ENCODE data around the gene CGB3.
"Not testable (repeated sequence)": the region's sequence is repeated elsewhere in the genome, so short reads cannot be mapped to it uniquely, and the experiment has no call there.

Gene CGB3

DNA sequence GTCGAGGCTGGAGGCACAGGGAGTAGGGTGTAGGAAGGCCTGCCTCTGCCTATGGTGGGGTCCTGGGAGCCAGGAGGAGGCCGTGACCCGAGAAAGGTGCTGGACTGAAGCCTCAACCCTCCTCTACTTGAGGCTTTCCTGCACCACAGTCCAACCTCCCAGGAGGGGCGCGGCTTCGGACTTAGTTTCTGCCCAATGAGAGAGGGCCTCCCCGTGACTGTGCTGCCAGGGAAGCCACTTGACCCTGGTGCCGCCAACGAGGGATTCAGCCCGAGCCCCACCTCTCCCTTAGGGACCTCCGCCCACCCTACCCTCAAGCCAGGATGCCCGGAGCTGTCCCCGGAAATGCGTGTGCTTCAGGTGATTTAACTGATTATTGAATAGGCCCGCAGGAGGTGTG lies at the start of gene CGB3:
TSS of gene CGB3 (minus strand) at position 101 of the 400 bp plus-strand sequence. CDS start 362 bp downstream, outside the sequence.
- DNase-seq, result not testable (repeated sequence)

DNA sequence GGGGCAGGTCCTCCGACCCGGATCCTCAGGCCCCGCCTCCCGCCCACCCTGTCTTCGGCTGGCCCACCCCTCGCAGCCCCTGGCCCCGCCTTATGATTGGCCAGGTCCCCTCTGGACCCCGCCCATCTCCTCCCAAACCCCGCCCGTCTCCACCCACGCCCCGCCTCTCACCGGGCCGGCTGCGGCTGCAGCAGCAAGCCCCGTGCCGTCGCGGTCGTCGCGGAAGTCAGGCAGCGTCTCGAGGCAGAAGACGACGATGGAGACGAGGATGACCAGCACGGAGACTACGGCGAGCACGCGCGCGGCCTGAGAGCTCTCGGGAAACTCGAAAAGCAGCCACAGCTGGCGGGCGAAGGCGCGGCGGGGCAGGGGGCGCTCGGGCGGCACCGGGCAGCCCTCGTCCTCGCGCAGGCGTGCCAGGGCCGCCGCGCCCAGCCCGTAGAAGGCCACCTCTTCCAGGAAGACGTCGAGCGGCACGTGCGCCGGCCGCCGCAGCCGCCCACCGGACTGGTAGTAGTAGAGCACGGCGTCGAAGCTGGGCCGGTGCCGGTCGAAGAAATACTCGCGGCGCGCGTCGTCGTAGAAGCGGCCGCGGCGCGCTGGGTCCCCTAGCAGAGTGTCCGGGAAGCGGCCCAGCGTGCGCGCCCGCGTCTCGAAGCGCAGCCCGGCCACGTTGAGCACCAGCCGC lies 47.9 kb upstream of the CGB3 start:
- DNase-seq, result no peak

DNA sequence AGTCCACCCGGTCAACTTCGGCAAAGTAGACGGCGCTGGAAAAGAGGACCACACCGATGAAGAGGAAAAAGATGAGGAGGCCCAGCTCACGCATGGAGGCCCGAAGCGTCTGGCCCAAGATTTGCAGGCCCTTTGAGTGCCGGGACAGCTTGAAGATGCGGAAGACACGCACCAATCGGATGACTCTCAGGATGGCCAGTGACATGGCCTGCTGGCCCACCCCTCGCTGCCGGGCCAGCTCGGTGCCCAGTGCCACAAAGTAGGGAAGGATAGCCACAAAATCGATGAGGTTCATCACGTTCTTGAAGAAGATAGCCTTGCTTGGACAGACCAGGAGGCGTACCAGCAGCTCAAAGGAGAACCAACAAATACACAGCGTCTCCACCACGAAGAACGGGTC lies 46.3 kb upstream of the CGB3 start:
- DNase-seq, result no peak

DNA sequence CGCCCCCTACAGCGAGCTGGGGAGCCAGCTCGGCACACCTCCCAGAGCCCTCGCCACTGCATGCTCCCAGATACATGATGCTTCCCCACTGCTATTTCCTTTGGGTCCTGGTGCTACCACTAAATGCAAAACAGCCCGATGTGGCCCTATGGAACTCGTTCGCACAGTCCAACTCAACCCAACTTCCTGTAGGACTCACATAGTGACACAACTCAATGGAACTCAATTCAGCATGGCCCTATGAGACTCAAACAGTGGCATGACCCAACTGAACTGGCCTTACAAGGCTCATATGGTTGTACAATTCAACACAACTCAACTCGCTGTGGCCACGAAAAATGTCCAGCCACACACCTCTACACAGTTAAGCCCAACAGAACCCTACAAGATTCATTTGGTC lies 44.9 kb upstream of the CGB3 start:
- no peak for DNase-seq

- DNase-seq, result no peak
Observed at GRCh38 chr19:49067554-49067953, 43.4 kb upstream of the CGB3 start.

DNA sequence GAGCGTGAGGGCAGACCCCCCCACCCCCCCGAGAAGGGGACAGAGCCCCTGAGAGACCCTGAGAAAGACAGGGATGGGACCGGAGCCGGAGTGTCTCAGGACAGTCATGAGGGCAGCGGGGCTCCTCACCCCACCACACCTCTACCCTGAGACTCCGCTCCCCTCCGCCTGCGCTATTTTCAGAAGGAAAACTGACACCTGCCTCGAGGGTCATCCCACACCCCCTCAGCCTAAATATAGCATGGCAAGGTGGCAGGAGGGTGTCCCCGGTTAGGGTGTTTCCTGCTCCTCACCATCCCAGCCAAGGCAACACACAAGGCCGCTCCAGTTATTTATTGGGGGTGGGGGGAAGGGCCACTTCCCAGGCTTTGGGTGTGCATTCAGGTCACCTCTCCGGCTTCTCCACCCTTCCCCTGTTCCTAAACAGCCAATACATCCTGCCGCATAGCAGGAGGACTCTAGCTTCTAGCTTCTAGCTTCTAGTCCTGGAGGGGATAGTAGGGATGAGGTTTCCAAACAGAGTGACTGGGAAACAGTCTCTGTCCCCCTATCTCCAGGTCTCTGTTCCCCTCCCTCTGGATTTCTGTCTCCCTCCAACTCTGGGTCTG lies 41.9 kb upstream of the CGB3 start:
- no peak for DNase-seq

- no peak for DNase-seq
Observed at GRCh38 chr19:49064768-49065611, 40.9 kb upstream of the CGB3 start, which contains the start of gene NTF4. TSS of gene NTF4 (minus strand) at chr19:49064818. CDS start at chr19:49061997, 2,821 bp downstream.

GRCh38 chr19:49064029-49064629 lies 40.0 kb upstream of the CGB3 start:
- no peak for DNase-seq

DNA sequence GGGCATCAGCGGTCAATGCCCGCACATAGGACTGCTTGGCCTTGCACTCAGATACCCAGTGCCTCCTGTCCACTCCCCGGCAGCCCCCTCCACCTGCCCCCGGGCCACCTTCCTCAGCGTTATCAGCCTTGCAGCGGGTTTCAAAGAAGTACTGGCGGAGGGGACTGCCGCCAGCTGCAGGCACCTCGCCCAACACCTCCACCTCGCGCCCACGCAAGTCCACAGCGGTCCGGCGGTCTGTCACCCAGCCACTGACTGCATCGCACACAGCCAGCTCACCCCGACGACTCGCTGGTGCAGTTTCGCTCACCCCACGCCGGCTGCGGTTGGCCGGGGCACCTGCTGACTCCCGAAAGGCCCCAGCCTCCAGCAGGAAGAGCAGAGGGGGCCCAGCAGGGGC lies 37.3 kb upstream of the CGB3 start:
- no peak for DNase-seq

GRCh38 chr19:49061000-49061399 lies 36.9 kb upstream of the CGB3 start:
- no peak for DNase-seq

GRCh38 chr19:49059053-49059452 lies 34.9 kb upstream of the CGB3 start:
- DNase-seq, result no peak

DNA sequence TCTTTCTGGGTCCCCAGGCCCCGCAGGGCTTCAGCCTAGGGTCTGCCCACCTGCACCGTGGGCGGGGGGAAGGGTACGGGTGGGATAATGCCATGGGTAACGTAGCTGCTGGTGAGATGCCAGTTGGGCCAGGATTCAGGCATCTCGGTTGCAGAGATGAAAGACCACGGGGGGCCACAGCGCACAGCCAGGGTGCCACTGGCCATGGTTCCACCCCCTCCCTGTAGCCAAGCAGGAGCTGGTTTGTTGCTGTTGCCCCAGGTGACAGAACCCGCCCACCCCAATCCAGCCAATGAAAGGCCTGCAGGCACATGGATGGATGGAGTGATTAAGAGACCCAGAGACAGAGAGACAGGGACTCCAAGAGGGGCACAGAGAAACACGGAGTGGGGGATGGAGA lies 34.4 kb upstream of the CGB3 start:
- DNase-seq, result no peak

DNA sequence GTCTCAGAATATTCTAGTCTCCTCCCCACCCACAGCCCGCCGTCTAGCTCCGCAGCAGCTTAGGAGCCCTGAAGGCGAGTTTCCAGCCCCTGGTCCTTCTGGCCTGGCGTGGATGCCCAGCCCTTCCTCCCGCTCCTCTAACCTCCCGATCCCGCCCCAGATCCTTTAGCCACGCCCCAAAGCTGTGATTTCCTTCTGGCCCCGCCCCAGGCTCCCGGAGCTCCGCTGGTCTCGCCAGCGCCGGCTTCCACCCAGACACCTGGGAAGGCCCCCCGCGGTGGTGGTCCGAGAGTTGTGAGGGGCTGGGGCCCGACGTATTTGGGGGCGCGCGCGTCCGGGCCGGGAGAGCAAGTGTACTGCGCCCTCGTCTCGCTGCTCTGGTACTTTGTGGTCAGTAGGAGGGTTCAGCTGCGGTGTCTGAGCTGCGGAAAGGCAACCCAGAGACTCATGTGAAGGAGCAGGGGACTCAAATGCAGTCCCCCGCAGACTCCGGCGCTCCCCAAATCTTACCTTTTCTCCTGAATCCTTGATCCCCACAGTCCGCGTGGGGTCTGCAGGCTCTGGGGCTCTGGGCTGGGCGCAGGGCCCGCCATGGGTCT lies 33.6 kb upstream of the CGB3 start, which contains the start of gene CGB7:
TSS of gene CGB7 (minus strand) at position 114 of the 599 bp plus-strand sequence. CDS start 2,374 bp downstream, outside the sequence.
- DNase-seq, result no peak

GRCh38 chr19:49056902-49057596 lies 32.9 kb upstream of the CGB3 start:
- not testable (repeated sequence) for DNase-seq

GRCh38 chr19:49056101-49056901 lies 32.2 kb upstream of the CGB3 start:
- DNase-seq, result no peak

DNA sequence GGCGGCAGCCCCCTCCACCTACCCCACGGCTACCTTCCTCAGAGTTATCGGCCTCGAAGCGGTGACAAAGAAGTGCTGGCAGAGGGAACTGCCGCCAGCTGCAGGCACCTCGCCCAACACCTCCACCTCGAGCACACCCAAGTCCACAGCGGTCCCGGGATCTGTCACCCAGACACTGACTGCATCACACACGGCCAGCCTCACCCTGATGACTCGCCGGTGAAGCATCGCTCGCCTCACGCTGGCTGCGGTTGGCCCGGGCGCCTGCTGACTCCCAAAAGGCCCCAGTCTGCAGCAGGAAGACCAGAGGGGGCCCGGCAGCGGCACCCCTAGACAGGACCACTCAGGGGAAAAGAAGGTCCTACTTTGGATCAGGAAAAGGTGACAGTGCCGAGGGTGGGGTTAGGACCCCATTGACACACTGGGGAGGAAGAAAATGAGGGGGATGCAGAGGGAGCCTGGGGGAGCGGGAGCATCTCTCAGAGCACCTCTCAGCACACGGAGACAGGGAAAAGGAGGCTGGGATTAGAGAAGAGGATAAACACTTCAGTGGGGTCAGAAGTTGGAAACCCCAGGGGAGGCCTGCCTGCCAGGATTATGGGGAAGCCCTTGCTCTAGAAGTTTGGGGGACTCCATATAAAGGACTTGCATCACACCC lies 26.4 kb upstream of the CGB3 start:
- DNase-seq, result not testable (repeated sequence)

GRCh38 chr19:49049834-49050233 lies 25.7 kb upstream of the CGB3 start:
- not testable (repeated sequence) for DNase-seq

DNA sequence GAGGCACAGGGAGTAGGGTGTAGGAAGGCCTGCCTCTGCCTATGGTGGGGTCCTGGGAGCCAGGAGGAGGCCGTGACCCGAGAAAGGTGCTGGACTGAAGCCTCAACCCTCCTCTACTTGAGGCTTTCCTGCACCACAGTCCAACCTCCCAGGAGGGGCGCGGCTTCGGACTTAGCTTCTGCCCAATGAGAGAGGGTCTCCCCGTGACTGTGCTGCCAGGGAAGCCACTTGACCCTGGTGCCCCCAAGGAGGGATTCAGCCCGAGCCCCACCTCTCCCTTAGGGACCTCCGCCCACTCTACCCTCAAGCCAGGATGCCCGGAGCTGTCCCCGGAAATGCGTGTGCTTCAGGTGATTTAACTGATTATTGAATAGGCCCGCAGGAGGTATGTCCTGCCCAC lies 24.9 kb upstream of the CGB3 start, which contains the start of gene CGB8:
TSS of gene CGB8 (minus strand) at position 101 of the 400 bp plus-strand sequence. CDS start 372 bp downstream, outside the sequence.
- DNase-seq, result not testable (repeated sequence)

DNA sequence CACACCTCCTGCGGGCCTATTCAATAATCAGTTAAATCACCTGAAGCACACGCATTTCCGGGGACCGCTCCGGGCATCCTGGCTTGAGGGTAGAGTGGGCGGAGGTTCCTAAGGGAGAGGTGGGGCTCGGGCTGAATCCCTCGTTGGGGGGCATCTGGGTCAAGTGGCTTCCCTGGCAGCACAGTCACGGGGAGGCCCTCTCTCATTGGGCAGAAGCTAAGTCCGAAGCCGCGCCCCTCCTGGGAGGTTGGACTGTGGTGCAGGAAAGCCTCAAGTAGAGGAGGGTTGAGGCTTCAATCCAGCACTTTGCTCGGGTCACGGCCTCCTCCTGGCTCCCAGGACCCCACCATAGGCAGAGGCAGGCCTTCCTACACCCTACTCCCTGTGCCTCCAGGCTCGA lies 19.4 kb upstream of the CGB3 start, which contains the start of gene CGB5:
TSS of gene CGB5 (plus strand) at position 301 of the 400 bp plus-strand sequence. CDS start 362 bp downstream, outside the sequence.
- not testable (repeated sequence) for DNase-seq

DNA sequence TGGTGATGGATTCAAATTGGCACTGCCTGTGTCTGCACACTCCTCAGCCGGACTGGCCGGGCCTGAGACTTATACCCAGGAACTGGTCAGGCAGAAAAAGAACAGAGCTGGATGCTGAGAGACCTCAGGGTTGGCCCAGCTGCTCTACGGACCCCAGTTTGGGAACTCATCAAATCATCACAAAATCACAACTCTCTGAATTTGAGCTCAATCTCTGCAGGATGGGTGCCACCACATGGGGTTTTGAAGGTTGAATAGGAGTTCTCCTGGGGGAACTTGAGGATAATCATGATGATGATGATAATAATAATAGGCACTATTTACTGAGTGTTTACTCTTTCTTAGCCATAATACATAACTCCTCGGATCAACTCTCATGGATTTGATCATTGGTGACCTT lies 18.5 kb upstream of the CGB3 start:
- DNase-seq, result not testable (repeated sequence)
